GM18499 (cell line): ENCODE results near the gene FAT3.

Source experiments
- ATAC-seq: cut with Tn5 transposase; IDR thresholded peaks from one replicate; pipeline ENCODE4 v1.9.1; 2021; ENCODE audit warnings: moderate number of reproducible peaks; ENCODE audit not compliant: insufficient read depth, unreplicated experiment

The FAT3 gene

DNA sequence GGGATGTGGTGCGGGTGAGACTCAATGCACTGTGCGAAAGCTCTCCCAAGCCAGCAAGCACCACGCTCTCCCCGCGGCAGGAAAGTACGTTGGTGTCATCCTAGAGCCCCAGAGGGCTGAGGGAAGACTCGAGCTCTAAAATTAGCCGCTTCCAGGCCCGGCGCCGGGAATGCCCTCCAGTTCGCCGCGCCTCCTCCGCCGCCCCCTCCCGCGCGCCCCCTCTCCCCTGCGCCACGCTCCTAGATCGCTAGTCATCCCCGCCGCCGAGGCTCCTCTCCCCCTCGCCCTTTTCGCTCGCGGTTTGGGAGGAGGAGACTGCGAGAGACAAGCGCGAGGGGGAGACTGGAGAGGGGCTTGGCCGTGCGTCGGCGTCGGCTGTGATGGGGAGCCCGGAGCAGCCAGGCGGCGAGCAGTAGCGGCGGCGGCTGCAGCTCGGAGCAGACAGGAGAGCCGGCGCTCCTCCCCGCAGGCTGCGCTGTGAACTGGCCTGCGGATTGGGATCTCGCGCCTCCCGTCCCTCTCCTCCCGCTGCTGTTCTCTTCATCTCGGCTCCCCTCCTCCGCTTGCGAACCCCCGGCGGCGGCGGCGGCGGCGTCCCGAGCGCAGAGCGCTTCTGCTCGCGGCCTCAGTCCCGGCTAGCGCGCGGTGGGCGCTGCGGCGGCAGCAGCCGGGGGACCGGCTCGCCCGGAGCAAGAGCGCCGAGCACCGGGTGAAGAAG, at the start of gene FAT3:
FAT3 (plus strand) TSS at position 412 of the 718 bp plus-strand sequence. CDS start 127,295 bp downstream, outside the sequence.
- ATAC-seq, result no peak

DNA sequence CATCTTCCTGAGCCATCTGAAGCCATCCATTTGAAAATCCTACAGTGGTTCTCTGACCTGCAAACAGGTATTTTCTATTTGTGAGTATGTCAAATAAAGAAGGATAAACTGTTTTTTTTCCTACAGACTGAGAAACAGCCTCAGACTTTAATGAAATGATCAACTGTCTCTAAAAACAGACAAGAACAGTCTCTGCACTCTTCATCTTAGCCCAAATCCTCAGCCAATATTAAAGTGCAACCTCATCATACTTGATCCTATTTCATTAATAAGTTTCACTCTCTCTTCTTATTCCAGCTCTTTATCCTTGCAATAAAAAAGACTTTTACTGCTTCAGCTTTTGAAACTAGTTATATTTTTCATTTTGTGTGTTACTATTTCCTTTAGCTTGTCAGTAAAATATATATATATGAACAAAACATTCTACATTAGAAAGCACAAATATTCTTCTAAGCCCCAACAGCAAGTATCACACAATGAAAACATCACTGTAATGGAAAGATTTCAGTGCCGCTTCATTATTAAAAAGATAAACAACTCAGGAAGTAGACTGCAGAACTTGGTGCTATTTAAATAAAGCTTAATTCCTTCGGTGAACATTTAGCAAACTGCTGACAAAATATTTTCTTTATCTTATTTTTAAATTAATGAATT, 45.5 kb upstream of the FAT3 start:
- ATAC-seq, result no peak

DNA sequence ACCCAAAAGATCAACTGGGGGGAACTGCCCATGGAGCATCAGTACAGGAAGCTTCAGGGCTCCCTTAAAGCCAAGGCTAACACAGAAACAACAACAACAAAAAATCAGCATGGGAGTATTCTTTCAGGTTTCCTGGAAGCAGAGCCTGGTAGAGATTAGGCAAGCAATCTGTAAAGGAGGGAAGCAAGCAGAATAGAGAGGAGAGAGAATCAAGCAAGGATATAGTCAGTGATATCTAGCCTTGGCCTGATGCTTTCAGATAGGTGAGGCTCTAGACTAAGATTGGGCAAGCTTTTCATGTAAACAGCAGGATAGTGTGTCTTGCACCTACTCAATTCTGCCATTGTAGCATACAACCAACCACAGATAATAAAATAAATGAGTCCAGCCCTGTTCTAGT, 44.4 kb upstream of the FAT3 start:
- no peak for ATAC-seq

GRCh38 chr11:92180664-92181251, 43.9 kb upstream of the FAT3 start:
- no peak for ATAC-seq

GRCh38 chr11:92190535-92191206, 33.9 kb upstream of the FAT3 start:
- ATAC-seq, result no peak

- no peak for ATAC-seq
Observed at GRCh38 chr11:92192141-92192540, 32.5 kb upstream of the FAT3 start.

GRCh38 chr11:92198268-92198667, 26.4 kb upstream of the FAT3 start:
- no peak for ATAC-seq

- ATAC-seq, result no peak
Observed at GRCh38 chr11:92199991-92200390, 24.6 kb upstream of the FAT3 start.

DNA sequence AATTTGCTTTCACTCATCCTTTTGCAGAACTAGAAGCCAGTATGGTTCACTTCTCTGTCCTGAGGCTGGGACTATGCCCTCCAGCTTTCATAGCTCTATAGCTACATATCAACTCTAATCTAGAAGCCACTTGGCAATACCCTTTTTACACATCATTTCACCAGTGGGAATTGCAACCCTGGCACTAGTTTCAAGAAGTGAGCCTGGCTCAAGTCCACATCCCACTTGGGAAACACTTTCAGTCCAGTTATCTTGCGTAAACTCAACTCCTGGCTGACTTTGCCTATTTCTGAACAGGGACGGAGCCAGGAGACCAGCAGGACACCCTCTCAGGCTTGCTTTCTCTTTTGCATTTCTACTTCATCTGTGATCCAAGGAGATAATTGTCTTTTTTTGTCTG, 19.9 kb upstream of the FAT3 start:
- no peak for ATAC-seq

DNA sequence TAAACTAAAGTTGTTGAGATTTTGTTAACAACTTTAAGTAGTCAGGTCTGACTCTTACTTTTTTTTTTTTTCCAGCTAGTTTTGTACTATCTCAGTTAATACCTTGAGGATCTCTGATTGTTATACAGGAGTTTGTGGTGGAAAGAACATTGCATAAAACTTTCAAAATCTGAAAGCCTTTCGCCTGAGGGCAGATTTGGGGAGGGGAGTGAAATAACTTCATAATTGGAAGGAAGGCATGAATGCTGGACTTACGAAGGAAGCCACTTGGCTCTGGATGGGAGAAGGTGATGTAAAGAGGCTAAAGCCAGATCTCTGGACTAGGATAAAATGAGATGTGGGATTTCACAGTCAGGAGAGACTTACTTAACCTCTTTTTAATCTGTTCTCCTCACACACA, 18.2 kb upstream of the FAT3 start:
- no peak for ATAC-seq

DNA sequence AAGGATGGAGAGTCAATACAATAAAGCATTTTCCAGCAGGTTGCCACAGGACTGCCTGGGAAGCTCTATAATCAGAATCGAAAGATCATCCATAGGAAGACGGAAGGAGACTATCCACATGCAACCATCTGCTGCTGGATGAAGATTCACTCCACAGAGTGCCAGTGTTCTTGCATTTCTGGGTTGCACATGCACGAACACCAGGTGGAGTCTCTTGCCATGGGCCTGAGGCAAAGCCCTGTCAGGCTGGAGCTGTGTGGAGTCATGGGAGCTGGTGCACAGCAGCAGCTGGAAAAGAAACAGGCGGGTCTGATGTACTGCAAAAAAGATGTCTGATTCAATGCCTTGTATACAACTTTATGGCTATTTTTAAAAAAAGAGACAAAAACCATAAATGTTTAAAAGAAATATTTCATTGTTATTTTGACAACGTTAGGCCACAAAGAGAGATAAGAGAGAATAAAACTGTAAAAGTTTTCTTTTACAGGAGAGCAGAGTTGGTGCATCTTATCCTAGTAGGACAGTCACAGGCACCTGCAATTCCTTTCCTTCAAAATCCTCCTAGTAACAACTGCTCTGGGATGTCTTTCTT, 12.9 kb upstream of the FAT3 start:
- ATAC-seq, result no peak

DNA sequence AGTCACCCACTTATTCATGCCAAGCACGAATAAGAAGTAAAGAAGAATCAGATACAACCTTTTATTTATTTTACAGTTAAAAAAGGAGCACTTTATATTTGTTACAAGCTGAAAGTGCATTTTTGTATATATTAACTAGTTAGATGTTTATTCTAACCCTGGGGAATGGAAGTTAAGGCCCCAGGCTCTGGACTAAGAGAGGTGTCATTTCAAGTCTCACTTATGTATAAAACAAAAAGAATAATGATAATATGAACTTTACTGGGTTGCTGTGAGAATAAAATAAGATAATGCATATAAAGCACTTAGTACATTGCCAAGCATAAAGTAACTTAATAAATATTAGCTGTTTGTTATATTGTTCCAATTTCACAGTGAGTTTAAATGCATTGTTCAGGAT, 12.1 kb upstream of the FAT3 start:
- no peak for ATAC-seq

- ATAC-seq, result no peak
Observed at GRCh38 chr11:92216789-92217188, 7.8 kb upstream of the FAT3 start.

- no peak for ATAC-seq
Observed at GRCh38 chr11:92219476-92219875, 5.1 kb upstream of the FAT3 start.

DNA sequence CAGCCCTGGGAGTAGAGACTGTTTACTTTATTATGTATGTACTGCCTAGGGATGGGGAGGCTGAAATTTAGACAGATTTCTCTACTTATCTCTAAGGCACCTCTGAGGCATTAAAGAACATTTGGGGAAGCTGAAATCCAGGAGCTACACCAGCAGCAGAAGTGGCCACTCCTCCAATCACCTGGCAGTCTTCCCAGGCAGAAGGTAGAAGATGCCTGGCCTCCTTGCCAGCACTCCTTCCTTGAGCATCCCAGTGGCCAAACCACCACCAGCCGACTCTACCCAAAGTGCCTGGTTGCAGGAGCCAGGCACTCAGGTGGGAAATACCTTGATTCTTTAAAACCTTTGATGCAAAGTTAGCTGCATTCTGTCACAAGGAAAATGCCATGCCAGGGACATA, 1.9 kb upstream of the FAT3 start:
- ATAC-seq, result no peak

DNA sequence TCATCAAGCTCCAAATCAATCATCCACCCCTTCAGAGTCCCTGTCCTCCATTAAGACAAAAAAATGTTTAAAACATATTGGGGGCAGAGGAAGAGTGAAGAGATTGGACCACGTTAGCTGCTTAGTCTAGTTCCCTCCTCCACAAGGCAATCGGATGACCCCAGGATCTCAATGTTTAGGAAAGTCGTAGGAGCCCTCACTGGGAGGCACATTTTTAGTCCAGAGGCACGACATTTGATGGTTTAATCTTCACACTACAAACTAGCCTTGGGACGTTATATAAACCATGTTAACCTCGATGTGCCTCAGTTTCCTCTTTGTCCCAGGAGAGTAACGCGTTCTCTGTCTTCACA, 588 bp upstream of the FAT3 start:
- no peak for ATAC-seq

DNA sequence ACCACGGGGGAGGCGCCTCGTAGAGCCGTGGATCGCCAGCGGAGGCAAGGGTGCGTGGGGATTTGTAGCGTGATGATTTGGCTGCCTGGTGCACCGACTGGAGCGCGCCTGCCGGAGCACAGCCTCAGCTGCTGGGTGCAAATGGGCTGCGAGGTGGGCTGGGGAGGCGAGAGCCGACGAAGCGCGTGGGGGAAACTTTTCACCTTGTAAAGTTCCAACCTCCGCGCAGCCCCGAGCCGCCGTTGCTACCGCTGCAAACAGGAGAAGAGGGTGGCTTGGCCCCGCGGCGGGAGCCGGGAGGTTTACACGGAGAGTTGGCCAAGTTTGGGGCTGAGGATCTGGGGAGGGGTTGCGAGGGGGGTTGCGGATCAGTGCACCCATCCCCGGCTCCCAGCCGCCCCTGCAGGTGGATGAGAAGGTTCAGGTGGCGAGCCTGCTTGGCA, 528 bp downstream of the FAT3 start:
- ATAC-seq, result no peak

DNA sequence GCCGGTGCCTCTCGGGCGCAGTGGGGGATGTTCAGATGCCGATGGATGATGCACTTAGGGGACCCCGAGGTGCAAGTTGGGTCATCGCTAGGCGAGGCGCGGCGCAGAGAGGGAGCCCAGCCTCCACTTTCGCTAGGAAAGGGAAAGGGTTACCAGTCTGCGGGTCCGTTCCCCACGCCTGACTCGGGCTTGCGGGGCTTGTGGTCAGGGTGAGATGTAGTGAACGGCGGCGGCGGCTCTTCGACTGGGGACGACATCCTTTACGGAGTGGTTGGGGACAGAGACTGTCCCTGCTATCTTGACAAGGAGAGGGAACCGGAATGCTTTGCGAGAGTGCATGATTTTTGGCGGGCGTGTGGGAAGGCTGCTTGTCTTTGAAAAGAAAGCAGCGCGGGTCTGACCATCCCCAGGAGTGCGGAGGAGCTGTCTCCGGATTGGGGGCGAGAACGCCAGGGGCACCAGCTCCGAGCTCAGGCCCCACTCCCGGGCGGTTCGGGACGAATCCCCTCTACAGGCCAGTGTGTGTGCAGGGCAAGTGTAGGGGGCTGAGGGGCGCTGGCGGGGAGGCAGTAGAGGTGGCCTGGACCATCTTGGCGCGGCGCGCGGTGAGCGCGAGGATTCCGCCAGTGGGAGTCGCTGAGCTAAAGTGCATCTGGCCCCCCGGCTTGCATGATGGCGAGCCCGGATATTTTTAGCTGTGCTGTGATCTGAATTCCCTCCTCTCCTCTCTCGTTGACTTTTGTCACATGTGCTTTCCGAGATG, 1.1 kb downstream of the FAT3 start:
- no peak for ATAC-seq

DNA sequence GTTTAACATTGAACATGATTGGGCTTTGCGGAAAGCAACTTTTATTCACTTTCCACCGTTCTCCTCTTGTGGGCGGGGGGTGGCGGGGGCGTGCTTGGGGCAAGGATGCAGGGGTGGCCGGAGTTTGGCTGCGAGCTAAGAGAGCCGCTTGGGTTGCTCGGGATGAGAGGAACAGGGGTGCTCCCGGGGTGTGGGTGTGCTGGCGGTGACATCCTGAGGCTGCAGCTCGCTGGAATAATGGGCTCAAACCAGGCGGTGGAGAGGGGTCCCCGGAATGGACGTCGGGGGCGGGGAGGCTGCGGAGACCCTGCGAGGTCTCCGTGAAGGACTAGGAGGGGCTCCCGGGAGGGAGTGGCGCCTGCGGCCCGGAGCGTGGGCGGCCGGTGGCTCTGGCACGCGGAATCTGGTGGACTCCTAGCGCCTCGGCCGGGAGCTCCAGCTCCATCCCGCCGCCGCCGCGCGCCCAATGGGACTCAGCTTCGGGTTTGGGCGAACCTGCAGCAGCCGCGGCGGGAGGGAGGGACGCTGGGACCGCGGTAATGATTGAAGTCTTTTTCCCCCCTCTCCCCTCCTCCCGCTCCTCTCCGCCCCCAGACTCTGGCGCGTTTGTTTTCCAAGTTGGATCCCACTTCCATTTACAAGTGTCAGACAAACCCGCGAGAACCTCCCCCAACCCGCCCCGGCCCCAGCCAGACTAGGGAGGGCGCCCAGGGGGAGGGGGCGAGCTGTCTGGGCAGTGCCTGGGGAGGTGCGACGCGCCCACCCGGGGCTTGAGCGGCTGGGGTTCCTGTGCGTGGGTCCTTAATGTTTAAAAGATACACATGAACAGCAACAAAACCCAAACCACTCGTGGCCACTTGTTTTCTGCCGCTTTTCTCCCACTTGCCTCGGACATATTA, 2.0 kb downstream of the FAT3 start:
- ATAC-seq, result no peak
